ENCODE measurements around the gene CORO1C.
"Not testable (repeated sequence)": the region's sequence is repeated elsewhere in the genome, so short reads cannot be mapped to it uniquely, and the experiment has no call there.

The CORO1C gene

GRCh38 chr12:108634341-108634751 lies 97.0 kb downstream of the CORO1C start:
- DNase-seq (ENCODE audit: low read depth, low spot score) = no peak

GRCh38 chr12:108633534-108634248 lies 97.6 kb downstream of the CORO1C start, which contains the start of gene SELPLG:
Gene SELPLG (minus strand): TSS chr12:108633894. CDS start chr12:108624307, 9,587 bp downstream.
- peak; percentile 70 for DNase-seq (ENCODE audit: low read depth, low spot score)

- no peak for DNase-seq (ENCODE audit: low read depth, low spot score)
Observed at GRCh38 chr12:108633081-108633533, 98.2 kb downstream of the CORO1C start.

GRCh38 chr12:108631261-108631660 lies 100.1 kb downstream of the CORO1C start:
- DNase-seq (ENCODE audit: low read depth, low spot score) = not testable (repeated sequence)

- no peak for DNase-seq (ENCODE audit: low read depth, low spot score)
Observed at GRCh38 chr12:108630481-108631207, 100.7 kb downstream of the CORO1C start.

- no peak for DNase-seq (ENCODE audit: low read depth, low spot score)
Observed at GRCh38 chr12:108629824-108630476, 101.4 kb downstream of the CORO1C start.

- DNase-seq (ENCODE audit: low read depth, low spot score) = no peak
Observed at GRCh38 chr12:108629151-108629550, 102.2 kb downstream of the CORO1C start.

- DNase-seq (ENCODE audit: low read depth, low spot score) = no peak
Observed at GRCh38 chr12:108627134-108627920, 104.0 kb downstream of the CORO1C start.

- DNase-seq (ENCODE audit: low read depth, low spot score) = no peak
Observed at GRCh38 chr12:108625228-108625627, 106.1 kb downstream of the CORO1C start.

- no peak for DNase-seq (ENCODE audit: low read depth, low spot score)
Observed at GRCh38 chr12:108623577-108623976, 107.7 kb downstream of the CORO1C start.

GRCh38 chr12:108622921-108623514 lies 108.3 kb downstream of the CORO1C start:
- DNase-seq (ENCODE audit: low read depth, low spot score) = no peak

- DNase-seq (ENCODE audit: low read depth, low spot score) = no peak
Observed at GRCh38 chr12:108622421-108622820, 108.9 kb downstream of the CORO1C start.

GRCh38 chr12:108621161-108621560 lies 110.2 kb downstream of the CORO1C start:
- no peak for DNase-seq (ENCODE audit: low read depth, low spot score)

GRCh38 chr12:108620236-108620879 lies 111.0 kb downstream of the CORO1C start:
- DNase-seq (ENCODE audit: low read depth, low spot score) = no peak

- DNase-seq (ENCODE audit: low read depth, low spot score) = no peak
Observed at GRCh38 chr12:108619369-108620160, 111.8 kb downstream of the CORO1C start.

- DNase-seq (ENCODE audit: low read depth, low spot score) = not testable (repeated sequence)
Observed at GRCh38 chr12:108618953-108619274, 112.4 kb downstream of the CORO1C start.

- peak; percentile 53 for DNase-seq (ENCODE audit: low read depth, low spot score)
Observed at GRCh38 chr12:108618079-108618952, 113.0 kb downstream of the CORO1C start.

GRCh38 chr12:108616941-108617858 lies 114.1 kb downstream of the CORO1C start:
- DNase-seq (ENCODE audit: low read depth, low spot score) = peak; percentile 49

Measured in activated CD4-positive, CD25-positive, alpha-beta regulatory T cell treated with anti-CD3 and anti-CD28 coated beads, Interleukin-2, amount 50 U/mL, for 16 hours (primary cell).